AG04450 (cell line): ENCODE data around the gene OLFM1. TPM values are rescaled to one million over a fixed set of nuclear protein-coding genes. Genes with fewer than 3 reads are reported as not detected.

ENCODE experiments used
- CTCF ChIA-PET: fragments of 300-600, 350-600 bp; formaldehyde crosslinking; extraction: SDS; loops from one replicate; lab custom pipeline; 2022; ENCODE audit warnings: antibody characterized with exemption, inconsistent platforms; lab: Charles Lee
- POLR2A ChIA-PET: fragments of 350-600 bp; formaldehyde crosslinking; extraction: SDS; loops from one replicate; lab custom pipeline; 2021; ENCODE audit warnings: antibody characterized with exemption, inconsistent platforms; lab: Yijun Ruan, JAX
- DNase-seq: peaks from one replicate; pipeline ENCODE4 v3.0.0-alpha.2; 2011; ENCODE audit warnings: low read depth, low spot score
- H3K27ac ChIP-seq: one replicate; pipeline ENCODE4 v1.5.1; 2012; ENCODE audit warnings: low read depth, low read length, control low read depth
- H3K27me3 ChIP-seq: one replicate; pipeline ENCODE4 v1.6.0; 2012; ENCODE audit warnings: low read length; ENCODE audit not compliant: control insufficient read depth, insufficient read depth
- H3K4me3 ChIP-seq: 2 replicates; pipeline ENCODE4 v1.5.1; 2011; ENCODE audit warnings: mild to moderate bottlenecking, low read depth, low read length, control low read depth
- H3K9me3 ChIP-seq: 2 replicates; pipeline ENCODE4 v1.5.1; 2012; ENCODE audit warnings: low read length; ENCODE audit not compliant: control insufficient read depth, insufficient read depth
- CTCF ChIP-seq: IDR thresholded peaks from 2 replicates; pipeline ENCODE4 v1.5.1; 2011; ENCODE audit warnings: low read depth, low read length, control low read depth, inconsistent platforms
- polyA plus RNA-seq: library from polyadenylated mRNA; depleted of rRNA; stranded (reverse); fragments of >200 nt; gene quantifications from 2 replicates; pipeline ENCODE4 v1.2.3, GENCODE V29; 2011

OLFM1 gene
- polyA plus RNA-seq, 1 experiment: 0.16 TPM

- H3K27me3 ChIP-seq: no peaks in the 10 kb centered on the region
- no peak for TF ChIP-seq CTCF
- H3K27ac ChIP-seq: no peak overlapping the region
- DNase-seq: no peak
- peaks cover 3% of the 10 kb centered on the region; the same call in 1 of the 2 replicates for H3K9me3 ChIP-seq
- H3K4me3 ChIP-seq: no peak overlapping the region
- ChIA-PET POLR2A (no interaction called here), CTCF (no interaction called here)
Observed at GRCh38 chr9:135046739-135047350, 40.6 kb upstream of the OLFM1 start.

GRCh38 chr9:135047521-135047920 is 39.9 kb upstream of the OLFM1 start:
- no peak for TF ChIP-seq CTCF
- Histone ChIP-seq H3K4me3 (no peak overlapping the region), H3K9me3 (peaks cover 3% of the 10 kb centered on the region; the same call in 1 of the 2 replicates), H3K27me3 (no peaks in the 10 kb centered on the region), H3K27ac (no peak overlapping the region)
- ChIA-PET POLR2A (no interaction called here), CTCF (interaction anchor here (0.6 kb wide), 1 partner anchor 298 kb away, joined by 5 read pairs; no protein-coding TSS in a partner anchor)
- DNase-seq: no peak

DNA sequence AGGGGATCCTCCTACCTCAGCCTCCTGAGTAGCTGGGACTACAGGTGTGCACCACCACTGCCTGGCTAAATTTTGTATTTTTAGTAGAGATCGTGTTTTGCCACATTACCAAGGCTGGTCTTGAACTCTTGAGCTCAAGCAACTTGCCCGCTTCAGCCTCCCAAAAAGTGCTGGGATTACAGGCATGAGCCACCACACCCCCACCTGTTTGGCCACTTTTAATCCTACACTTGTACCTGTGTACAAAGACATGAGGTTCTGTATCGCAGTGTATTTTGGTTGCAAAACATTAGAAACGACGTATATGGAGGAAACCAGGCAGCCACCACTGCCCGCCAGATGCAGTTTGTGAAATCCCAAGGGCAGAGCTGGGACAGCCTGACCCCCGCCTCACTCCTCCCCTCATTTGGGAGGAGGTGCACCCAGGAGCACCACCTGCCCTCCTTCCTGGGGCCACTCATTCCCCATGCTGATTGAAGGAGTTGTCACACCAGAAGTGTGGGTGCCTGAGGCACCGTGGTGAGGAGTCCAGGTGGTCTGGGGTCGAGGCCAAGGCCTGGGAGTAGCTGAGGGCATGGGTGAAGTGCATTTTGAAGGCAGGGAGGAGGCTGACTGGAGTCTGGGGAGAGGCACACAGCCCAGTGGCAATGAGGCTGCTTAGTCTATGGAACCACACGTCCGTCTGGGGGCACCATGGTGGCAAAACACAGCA is 39.3 kb upstream of the OLFM1 start:
- ChIA-PET CTCF (no interaction called here), POLR2A (no interaction called here)
- TF ChIP-seq CTCF: no peak
- H3K4me3 ChIP-seq: no peak overlapping the region
- H3K9me3 ChIP-seq: peaks cover 3% of the 10 kb centered on the region; the same call in 1 of the 2 replicates
- no peak overlapping the region for H3K27ac ChIP-seq
- DNase-seq: no peak
- no peaks in the 10 kb centered on the region for H3K27me3 ChIP-seq

DNA sequence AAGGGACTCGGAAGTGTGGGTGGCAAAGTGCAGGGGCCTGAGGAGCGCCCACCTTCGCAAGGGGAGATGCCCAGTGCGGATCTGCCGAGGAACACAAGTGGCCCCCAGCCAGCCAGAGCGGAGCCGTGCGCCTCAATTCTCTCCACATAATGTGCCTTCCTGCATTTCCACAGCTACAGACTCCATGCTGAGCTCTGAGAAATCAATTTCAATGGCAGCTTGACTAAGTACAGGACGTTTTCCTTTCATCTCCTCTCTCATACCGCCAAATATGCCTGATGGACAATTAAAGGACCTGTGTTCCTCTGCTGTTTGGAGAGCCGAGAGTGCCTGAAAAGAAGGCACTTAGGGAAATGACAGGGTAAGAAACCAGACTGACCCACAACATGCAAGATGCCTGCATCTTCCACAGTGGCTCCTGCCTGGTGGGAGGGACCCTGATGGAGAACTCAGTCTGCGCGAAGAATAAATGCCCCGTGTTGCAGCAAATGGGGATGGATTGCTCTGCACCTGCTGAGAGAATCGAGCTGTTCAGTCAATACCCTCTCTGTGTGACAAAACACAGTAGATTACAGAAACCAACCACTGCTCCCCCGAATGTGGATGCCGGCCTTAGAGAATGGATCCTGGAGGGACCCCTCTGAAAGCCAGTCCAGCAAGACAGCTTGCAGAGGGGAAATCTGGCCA is 38.6 kb upstream of the OLFM1 start:
- Histone ChIP-seq H3K4me3 (no peak overlapping the region), H3K9me3 (peaks cover 3% of the 10 kb centered on the region; the same call in 1 of the 2 replicates), H3K27me3 (no peaks in the 10 kb centered on the region), H3K27ac (no peak overlapping the region)
- ChIA-PET POLR2A (no interaction called here), CTCF (no interaction called here)
- TF ChIP-seq CTCF: no peak
- DNase-seq: no peak

DNA sequence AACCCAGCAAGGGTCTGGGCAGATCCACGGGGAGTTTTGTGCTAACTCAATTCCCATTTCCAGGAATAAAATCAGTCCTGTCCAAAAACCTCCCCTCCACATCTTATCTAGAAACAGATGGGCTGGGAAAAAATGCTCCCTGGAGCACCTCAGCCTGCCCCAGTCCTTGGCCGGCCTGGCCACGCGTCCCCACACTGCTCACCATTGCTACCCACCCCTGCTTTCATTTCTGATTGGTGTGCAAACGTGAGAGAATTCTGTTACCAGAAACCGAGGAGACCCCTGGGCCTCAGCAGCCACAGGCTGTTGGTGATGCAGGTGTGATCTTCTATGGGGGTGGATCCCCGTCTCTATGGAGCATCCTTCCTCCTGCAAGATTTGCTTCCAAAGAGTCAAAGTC is 38.0 kb upstream of the OLFM1 start:
- Histone ChIP-seq H3K9me3 (peaks cover 3% of the 10 kb centered on the region; the same call in 1 of the 2 replicates), H3K27ac (no peak overlapping the region), H3K4me3 (no peak overlapping the region), H3K27me3 (no peaks in the 10 kb centered on the region)
- CTCF ChIA-PET: no interaction called here
- DNase-seq: no peak
- TF ChIP-seq CTCF: no peak
- POLR2A ChIA-PET: no interaction called here
